ENCODE results near the gene MRGPRG. TPM values are rescaled to one million over a fixed set of nuclear protein-coding genes. Genes with fewer than 3 reads are reported as not detected.
A peak's percentile ranks its signal among the peaks of the same experiment; 100 is the strongest.

Gene MRGPRG
- total RNA-seq, 4 donors from 2014 or later, result not detected

DNA sequence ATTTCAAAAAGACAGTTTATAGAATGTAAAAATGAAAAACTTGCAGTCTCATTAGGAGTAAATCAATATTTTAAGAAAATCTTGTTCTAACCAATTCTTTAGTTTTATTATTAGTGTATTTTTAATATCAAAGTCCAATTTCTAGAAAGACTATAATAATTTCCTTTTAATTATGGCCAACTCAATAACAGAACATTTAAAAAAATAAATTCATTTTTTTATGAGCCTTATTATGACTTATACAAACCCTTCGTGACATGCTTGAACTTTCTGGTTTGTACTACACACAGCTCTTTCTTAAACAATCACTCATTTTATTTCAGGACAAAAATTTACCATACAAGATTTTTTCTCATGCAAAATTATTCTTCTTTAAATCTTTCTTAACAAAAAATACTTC is 25.3 kb upstream of the MRGPRG start:
- H3K27me3 ChIP-seq, result peaks cover 0 to 22% (median 0%) of the 10 kb centered on the region in 4 donors
- DNase-seq, result no peak
- TF ChIP-seq POLR2A (IDR thresholded peaks at IDR 0.05), result no peak
- TF ChIP-seq, protein P1, sequence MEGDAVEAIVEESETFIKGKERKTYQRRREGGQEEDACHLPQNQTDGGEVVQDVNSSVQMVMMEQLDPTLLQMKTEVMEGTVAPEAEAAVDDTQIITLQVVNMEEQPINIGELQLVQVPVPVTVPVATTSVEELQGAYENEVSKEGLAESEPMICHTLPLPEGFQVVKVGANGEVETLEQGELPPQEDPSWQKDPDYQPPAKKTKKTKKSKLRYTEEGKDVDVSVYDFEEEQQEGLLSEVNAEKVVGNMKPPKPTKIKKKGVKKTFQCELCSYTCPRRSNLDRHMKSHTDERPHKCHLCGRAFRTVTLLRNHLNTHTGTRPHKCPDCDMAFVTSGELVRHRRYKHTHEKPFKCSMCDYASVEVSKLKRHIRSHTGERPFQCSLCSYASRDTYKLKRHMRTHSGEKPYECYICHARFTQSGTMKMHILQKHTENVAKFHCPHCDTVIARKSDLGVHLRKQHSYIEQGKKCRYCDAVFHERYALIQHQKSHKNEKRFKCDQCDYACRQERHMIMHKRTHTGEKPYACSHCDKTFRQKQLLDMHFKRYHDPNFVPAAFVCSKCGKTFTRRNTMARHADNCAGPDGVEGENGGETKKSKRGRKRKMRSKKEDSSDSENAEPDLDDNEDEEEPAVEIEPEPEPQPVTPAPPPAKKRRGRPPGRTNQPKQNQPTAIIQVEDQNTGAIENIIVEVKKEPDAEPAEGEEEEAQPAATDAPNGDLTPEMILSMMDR (IDR thresholded peaks at IDR 0.05), result no peak
- WGBS, 2 donors, result 76 to 83% methylated on average over 1 of the region's 1 CpG
- no peak overlapping the region for H3K27ac ChIP-seq
- intact Hi-C loops (cut with DNase I), result no loop called here
- no peaks in the 10 kb centered on the region for H3K9me3 ChIP-seq
- no peaks in the 10 kb centered on the region for H3K4me1 ChIP-seq
- no peaks in the 10 kb centered on the region for H3K36me3 ChIP-seq
- no peak overlapping the region for H3K4me3 ChIP-seq

DNA sequence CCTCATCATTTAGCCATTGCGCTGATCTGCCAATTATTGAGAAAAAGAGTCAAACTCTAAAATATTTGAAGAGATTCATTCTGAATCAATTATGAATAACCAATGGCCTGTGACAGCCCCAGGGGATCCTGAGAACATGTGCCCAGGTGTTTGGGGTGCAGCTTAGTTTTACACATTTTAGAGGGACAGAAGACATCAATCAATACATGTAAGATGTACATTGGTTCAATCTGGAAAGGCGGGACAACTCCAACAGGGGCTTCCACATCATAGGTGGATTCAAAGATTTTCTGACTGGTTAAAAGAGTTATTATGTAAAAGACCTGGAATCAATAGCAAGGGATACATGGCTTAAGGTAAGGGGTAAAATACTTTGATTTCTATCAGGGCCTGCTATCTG is 18.5 kb upstream of the MRGPRG start:
- Histone ChIP-seq H3K4me3 (no peak overlapping the region), H3K27ac (no peak overlapping the region), H3K9me3 (no peaks in the 10 kb centered on the region), H3K36me3 (no peaks in the 10 kb centered on the region), H3K27me3 (peaks cover 0 to 33% (median 0%) of the 10 kb centered on the region in 4 donors), H3K4me1 (no peaks in the 10 kb centered on the region)
- WGBS, 2 donors, result 79 to 84% methylated on average over 2 of the region's 2 CpGs
- intact Hi-C loops (cut with DNase I), result no loop called here
- no peak for TF ChIP-seq POLR2A (IDR thresholded peaks at IDR 0.05)
- TF ChIP-seq, protein P1 (IDR thresholded peaks at IDR 0.05), result no peak
- no peak for DNase-seq

DNA sequence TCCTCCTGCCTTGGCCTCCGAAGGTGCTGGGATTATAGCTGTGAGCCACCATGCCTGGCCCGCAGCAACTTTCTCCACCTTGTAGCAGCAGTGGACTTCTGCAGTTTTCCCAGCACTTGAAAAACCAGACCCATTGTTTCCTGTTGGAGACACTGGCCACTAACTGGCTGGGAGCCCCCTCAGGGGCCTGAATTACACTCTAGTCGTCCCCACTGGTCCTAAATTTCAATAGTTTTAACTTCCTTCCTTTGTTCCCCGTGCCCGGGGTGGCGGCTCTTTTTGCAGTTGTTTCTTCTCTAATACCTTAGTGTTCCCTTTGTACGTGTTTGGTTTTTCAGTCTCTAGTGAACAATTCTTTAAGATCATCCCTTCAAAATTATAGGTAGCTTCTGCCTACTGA is 16.2 kb upstream of the MRGPRG start:
- Histone ChIP-seq H3K36me3 (no peaks in the 10 kb centered on the region), H3K4me1 (no peaks in the 10 kb centered on the region), H3K9me3 (no peaks in the 10 kb centered on the region), H3K4me3 (no peak overlapping the region), H3K27ac (no peak overlapping the region), H3K27me3 (peaks cover 0 to 50% (median 0%) of the 10 kb centered on the region in 4 donors)
- no peak for DNase-seq
- TF ChIP-seq, protein P1 (IDR thresholded peaks at IDR 0.05), result no peak
- TF ChIP-seq POLR2A (IDR thresholded peaks at IDR 0.05), result no peak
- intact Hi-C loops (cut with DNase I), result no loop called here
- 64 to 73% methylated on average over 7 of the region's 7 CpGs for WGBS, 2 donors

DNA sequence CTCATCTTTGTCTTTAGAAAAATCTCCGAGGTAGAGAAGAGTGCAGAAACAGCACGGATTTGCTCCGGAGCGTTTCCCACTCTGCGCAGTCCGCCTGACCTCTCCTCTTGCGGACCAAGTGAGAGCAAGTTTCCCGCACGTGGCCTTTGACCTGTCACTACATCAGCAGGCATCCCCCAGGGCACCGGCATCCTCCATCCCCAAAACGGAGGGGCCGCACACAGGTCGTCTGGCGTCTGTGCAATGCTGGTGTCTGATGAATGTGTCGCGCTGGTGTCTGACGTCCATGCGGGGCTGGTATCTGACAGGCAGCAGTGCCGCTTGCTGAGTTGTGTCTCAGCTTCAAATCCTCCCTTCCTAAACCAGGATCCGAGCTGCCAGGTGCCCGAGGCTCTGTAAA is 14.3 kb upstream of the MRGPRG start:
- peaks cover 0 to 62% (median 0%) of the 10 kb centered on the region in 4 donors for H3K27me3 ChIP-seq
- H3K9me3 ChIP-seq, result no peaks in the 10 kb centered on the region
- intact Hi-C loops (cut with DNase I), result no loop called here
- H3K36me3 ChIP-seq, result no peaks in the 10 kb centered on the region
- TF ChIP-seq, protein P1 (IDR thresholded peaks at IDR 0.05), result no peak
- TF ChIP-seq POLR2A (IDR thresholded peaks at IDR 0.05), result no peak
- no peak overlapping the region for H3K4me3 ChIP-seq
- H3K27ac ChIP-seq, result no peak overlapping the region
- 88 to 89% methylated on average over 9 to 14 of the region's 21 CpGs for WGBS, 2 donors
- no peak for DNase-seq
- H3K4me1 ChIP-seq, result no peaks in the 10 kb centered on the region

DNA sequence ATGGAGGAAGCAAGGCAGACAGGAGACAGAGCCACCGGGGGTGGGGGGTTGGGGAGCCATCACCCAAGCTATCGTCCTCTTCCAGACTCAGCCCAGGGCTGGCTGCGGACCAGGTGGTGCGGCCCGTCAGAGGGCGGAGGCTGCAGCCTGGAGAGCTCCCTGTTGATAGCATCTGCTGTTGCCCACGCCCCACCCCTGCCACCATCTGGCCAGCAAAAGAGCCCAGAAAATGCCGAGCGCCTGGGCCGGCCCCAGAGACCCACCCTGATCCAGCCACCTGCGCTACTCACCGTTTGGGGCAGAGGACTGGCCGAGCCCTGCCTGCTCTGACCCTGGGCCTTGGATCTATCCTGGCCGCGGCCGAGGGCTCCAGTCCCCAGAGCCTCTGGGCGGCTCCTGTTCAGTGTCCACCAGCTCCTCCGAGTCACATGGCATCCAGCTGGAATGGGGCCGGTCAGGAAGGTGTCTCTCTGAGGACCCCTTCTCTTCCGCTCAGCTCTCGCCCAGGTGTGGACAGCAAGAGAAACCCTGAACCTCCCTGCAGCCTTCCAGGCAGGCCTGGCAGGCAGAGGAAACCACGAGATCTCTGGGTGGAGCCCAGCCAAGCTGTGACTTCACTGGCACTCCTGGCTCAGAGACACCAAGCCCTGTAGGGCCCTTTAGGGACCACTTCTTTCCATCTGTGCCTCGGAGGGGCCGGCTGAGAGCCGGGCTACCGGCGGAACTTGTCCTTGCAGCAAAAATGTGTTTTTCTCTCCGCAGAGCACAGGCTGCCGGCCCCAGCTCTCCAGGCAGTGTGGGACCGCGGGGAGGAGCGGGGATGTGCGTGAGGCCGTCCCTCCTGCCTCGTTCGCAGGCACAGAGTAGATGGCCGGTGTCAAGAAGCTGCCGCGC is 13.5 kb upstream of the MRGPRG start, which contains the start of gene MRGPRE:
TSS of gene MRGPRE (minus strand) at position 567 of the 894 bp plus-strand sequence. CDS start 3,618 bp downstream, outside the sequence.
- 53 to 62% methylated on average over 5 to 9 of the region's 39 CpGs for WGBS, 2 donors
- H3K4me3 ChIP-seq, result peak within 1 kb of the TSS in 1 of 4 donors; percentile 0
- peaks cover 0 to 66% (median 0%) of the 10 kb centered on the region in 4 donors for H3K27me3 ChIP-seq

More for the DNA sequence above, 13.5 kb upstream of the MRGPRG start, which contains the start of gene MRGPRE:
- Histone ChIP-seq H3K4me1 (no peaks in the 10 kb centered on the region), H3K27ac (no peak within 1 kb of the TSS), H3K36me3 (no peaks in the 10 kb centered on the region), H3K9me3 (no peaks in the 10 kb centered on the region)
- intact Hi-C loops (cut with DNase I), result no loop called here
- TF ChIP-seq POLR2A (IDR thresholded peaks at IDR 0.05), result no peak
- TF ChIP-seq, protein P1 (IDR thresholded peaks at IDR 0.05), result no peak
- DNase-seq, result no peak
